Measurements from ENCODE around the gene PANX1. TPM values are rescaled to one million over a fixed set of nuclear protein-coding genes. Genes with fewer than 3 reads are reported as not detected.

PANX1 gene
- total and polyA plus RNA-seq, 2 donors (not counting 1 experiment from before 2014, with no cell fraction given) = 4.2 to 10.3 TPM

DNA sequence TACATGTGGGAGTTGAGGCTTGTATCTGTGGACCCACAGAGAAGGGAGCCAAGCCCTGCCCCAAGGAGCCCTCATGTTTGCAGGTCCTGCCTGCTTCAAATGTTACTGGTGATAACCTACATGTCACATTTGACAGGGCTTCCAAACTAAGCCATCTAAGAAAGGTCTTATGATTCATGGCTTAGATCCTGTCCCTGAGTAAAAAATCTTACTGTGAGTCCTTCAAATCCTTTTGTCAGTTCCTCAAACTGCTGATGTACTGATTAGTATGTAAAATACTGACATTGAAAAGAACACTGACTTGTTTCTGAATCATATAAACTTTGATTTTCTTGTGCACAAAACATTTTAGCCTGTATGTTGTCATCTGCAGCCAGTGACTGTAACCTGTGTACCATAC lies 1.0 kb upstream of the PANX1 start:
- Histone ChIP-seq H3K27ac (ENCODE audit: low read length in 2 of 2) (peak overlapping the region in 1 of 2 donors; percentile 81), H3K4me3 (ENCODE audit: control extremely low read depth in 1 of 5, extremely low read depth in 1 of 5, insufficient read depth in 1 of 5, low read depth in 2 of 5, low read length in 4 of 5) (peak overlapping the region in 3 of 5 experiments; percentile 73 to 92 (median 89))
- peak overlapping the region; percentile 91 for H3K27ac Mint-ChIP-seq

DNA sequence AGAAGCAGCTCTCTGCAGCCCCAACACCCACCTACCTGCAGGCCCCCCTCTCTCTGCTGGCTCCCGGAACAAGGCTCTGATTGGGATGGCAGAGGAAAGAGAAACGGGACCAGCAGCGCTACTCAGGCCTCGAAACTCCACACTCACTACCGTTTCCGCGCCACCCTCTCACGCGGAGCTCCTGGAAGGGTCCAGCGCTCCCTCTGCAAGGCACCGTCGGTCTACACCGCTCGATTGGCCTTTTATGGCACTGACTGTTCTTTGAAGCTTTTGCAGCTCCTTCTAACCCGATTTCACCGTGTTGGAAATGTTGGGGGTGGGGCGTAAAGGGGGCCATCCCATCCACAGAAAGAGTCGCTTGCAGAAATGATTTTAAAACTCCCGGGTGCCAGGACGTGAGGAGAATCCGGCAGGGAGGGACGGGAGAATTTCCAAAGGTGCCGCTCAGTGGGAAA lies 323 bp upstream of the PANX1 start:
- peaks cover 25 to 41% of the 10 kb centered on the region in 2 donors for H3K4me1 ChIP-seq (ENCODE audit: control insufficient read depth in 2 of 2, insufficient read depth in 2 of 2, low read length in 2 of 2)
- ATAC-seq (ENCODE audit: low read depth) (peak; percentile 24), DNase-seq (no peak)
- peak overlapping the region; percentile 83 for H3K9ac ChIP-seq (ENCODE audit: low read length)
- H3K27me3 ChIP-seq (replicated peaks in 1 of 4; ENCODE audit: control extremely low read depth in 1 of 4, control insufficient read depth in 3 of 4, insufficient read depth in 4 of 4, low read length in 3 of 4) = no peaks in the 10 kb centered on the region
- Mint-ChIP-seq H3K27me3 (no peaks in the 10 kb centered on the region), H3K9me3 (ENCODE audit: insufficient read depth) (no peaks in the 10 kb centered on the region), H3K27ac (peak overlapping the region; percentile 91), H3K4me1 (peaks cover 23% of the 10 kb centered on the region), H3K4me3 (no peak overlapping the region)
- peak overlapping the region; percentile 81 to 90 for H3K27ac ChIP-seq (ENCODE audit: low read length in 2 of 2)
- CTCF ChIA-PET = interaction anchor here (0.9 to 2.1 kb wide), 3 partner anchors 23 to 386 kb away, joined by 3 to 5 read pairs (median 3); no protein-coding TSS in a partner anchor
- TF ChIP-seq, protein P1, sequence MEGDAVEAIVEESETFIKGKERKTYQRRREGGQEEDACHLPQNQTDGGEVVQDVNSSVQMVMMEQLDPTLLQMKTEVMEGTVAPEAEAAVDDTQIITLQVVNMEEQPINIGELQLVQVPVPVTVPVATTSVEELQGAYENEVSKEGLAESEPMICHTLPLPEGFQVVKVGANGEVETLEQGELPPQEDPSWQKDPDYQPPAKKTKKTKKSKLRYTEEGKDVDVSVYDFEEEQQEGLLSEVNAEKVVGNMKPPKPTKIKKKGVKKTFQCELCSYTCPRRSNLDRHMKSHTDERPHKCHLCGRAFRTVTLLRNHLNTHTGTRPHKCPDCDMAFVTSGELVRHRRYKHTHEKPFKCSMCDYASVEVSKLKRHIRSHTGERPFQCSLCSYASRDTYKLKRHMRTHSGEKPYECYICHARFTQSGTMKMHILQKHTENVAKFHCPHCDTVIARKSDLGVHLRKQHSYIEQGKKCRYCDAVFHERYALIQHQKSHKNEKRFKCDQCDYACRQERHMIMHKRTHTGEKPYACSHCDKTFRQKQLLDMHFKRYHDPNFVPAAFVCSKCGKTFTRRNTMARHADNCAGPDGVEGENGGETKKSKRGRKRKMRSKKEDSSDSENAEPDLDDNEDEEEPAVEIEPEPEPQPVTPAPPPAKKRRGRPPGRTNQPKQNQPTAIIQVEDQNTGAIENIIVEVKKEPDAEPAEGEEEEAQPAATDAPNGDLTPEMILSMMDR (IDR thresholded peaks at IDR 0.05) = no peak
- TF ChIP-seq EZH2 (IDR thresholded peaks at IDR 0.05; ENCODE audit: borderline replicate concordance, insufficient read depth, low read depth, low read length, poor library complexity, severe bottlenecking) = no peak
- H2AFZ ChIP-seq (ENCODE audit: insufficient read depth, low read depth, low read length, poor library complexity, severe bottlenecking) = peak overlapping the region; percentile 90
- peak overlapping the region; percentile 73 to 92 (median 89) for H3K4me3 ChIP-seq (ENCODE audit: control extremely low read depth in 1 of 5, extremely low read depth in 1 of 5, insufficient read depth in 1 of 5, low read depth in 2 of 5, low read length in 4 of 5)
- H3K36me3 ChIP-seq (replicated peaks in 1 of 2; ENCODE audit: control extremely low read depth in 1 of 2, control insufficient read depth in 1 of 2, extremely low read depth in 1 of 2, insufficient read depth in 2 of 2, low read length in 1 of 2) = no peaks in the 10 kb centered on the region
- peak overlapping the region; percentile 82 for H3K4me2 ChIP-seq (replicated peaks; ENCODE audit: low read depth, low read length, poor library complexity, severe bottlenecking)
- intact Hi-C loops (cut with micrococcal nuclease) = loop anchor here (2.0 to 5.0 kb wide), 2 partner anchors 364 to 931 kb away; partner anchors contain the start of genes ANKRD49, MRE11 and SLC36A4
- peaks cover 12% of the 10 kb centered on the region for H4K20me1 ChIP-seq (ENCODE audit: control insufficient read depth, insufficient read depth, low read length, poor library complexity, severe bottlenecking)
- POLR2A ChIA-PET = interaction anchor here (0.7 to 1.3 kb wide), 2 partner anchors 344 to 387 kb away, joined by 3 to 5 read pairs; partner anchors contain the start of genes C11orf54, MED17 and TAF1D
- peaks cover 0 to 4% (median 4%) of the 10 kb centered on the region in 3 donors for H3K9me3 ChIP-seq (ENCODE audit: control extremely low read depth in 1 of 3, control insufficient read depth in 2 of 3, insufficient read depth in 1 of 3, low read length in 2 of 3)
- 0% methylated on average over 23 of the region's 23 CpGs for WGBS (ENCODE audit: insufficient coverage)
- peaks cover 54% of the 10 kb centered on the region for H3K79me2 ChIP-seq (ENCODE audit: control insufficient read depth, insufficient read depth, low read length)

More for the DNA sequence above, 1.0 kb upstream of the PANX1 start:
- TF ChIP-seq EZH2 (IDR thresholded peaks at IDR 0.05; ENCODE audit: borderline replicate concordance, insufficient read depth, low read depth, low read length, poor library complexity, severe bottlenecking) = no peak
- TF ChIP-seq, protein P1 (IDR thresholded peaks at IDR 0.05) = no peak
- POLR2A ChIA-PET = no interaction called here
- peak overlapping the region; percentile 82 for H3K4me2 ChIP-seq (replicated peaks; ENCODE audit: low read depth, low read length, poor library complexity, severe bottlenecking)
- H3K4me1 Mint-ChIP-seq = peaks cover 17% of the 10 kb centered on the region
- peaks cover 25 to 37% of the 10 kb centered on the region in 2 donors for H3K4me1 ChIP-seq (ENCODE audit: control insufficient read depth in 2 of 2, insufficient read depth in 2 of 2, low read length in 2 of 2)
- no peaks in the 10 kb centered on the region for H3K27me3 ChIP-seq (replicated peaks in 1 of 4; ENCODE audit: control extremely low read depth in 1 of 4, control insufficient read depth in 3 of 4, insufficient read depth in 4 of 4, low read length in 3 of 4)
- ATAC-seq (ENCODE audit: low read depth) (no peak), DNase-seq (no peak)
- H3K9ac ChIP-seq (ENCODE audit: low read length) = peak overlapping the region; percentile 83
- peaks cover 0 to 4% (median 4%) of the 10 kb centered on the region in 3 donors for H3K9me3 ChIP-seq (ENCODE audit: control extremely low read depth in 1 of 3, control insufficient read depth in 2 of 3, insufficient read depth in 1 of 3, low read length in 2 of 3)
- no peak overlapping the region for H3K4me3 Mint-ChIP-seq
- peaks cover 54% of the 10 kb centered on the region for H3K79me2 ChIP-seq (ENCODE audit: control insufficient read depth, insufficient read depth, low read length)
- no peaks in the 10 kb centered on the region for H3K9me3 Mint-ChIP-seq (ENCODE audit: insufficient read depth)
- no peaks in the 10 kb centered on the region for H3K27me3 Mint-ChIP-seq
- CTCF ChIA-PET = interaction anchor here (2.1 kb wide), 1 partner anchor 23 kb away, joined by 5 read pairs; no protein-coding TSS in a partner anchor
- H4K20me1 ChIP-seq (ENCODE audit: control insufficient read depth, insufficient read depth, low read length, poor library complexity, severe bottlenecking) = peaks cover 6% of the 10 kb centered on the region
- H3K36me3 ChIP-seq (replicated peaks in 1 of 2; ENCODE audit: control extremely low read depth in 1 of 2, control insufficient read depth in 1 of 2, extremely low read depth in 1 of 2, insufficient read depth in 2 of 2, low read length in 1 of 2) = no peaks in the 10 kb centered on the region
- intact Hi-C loops (cut with micrococcal nuclease) = loop anchor here (2.0 to 5.0 kb wide), 2 partner anchors 365 to 930 kb away; partner anchors contain the start of genes ANKRD49, MRE11 and SLC36A4
- peak overlapping the region; percentile 90 for H2AFZ ChIP-seq (ENCODE audit: insufficient read depth, low read depth, low read length, poor library complexity, severe bottlenecking)

Data from B cell (primary cell).